Stimulated activated CD8-positive, alpha-beta memory T cell treated with anti-CD3 and anti-CD28 coated beads, Interleukin-15, amount 100 ng/mL, for 4 hours (primary cell): ENCODE data around the gene CACTIN.
"Not testable (repeated sequence)": the region's sequence is repeated elsewhere in the genome, so short reads cannot be mapped to it uniquely, and the experiment has no call there.

Source experiments
- DNase-seq, 2 donors: peaks; one replicate each; pipeline ENCODE4 v3.0.0-alpha.2; 2020; ENCODE audit warnings: low read depth in 2 of 2

Gene CACTIN

GRCh38 chr19:3626473-3627350 lies at the start of gene CACTIN:
Gene CACTIN (minus strand): TSS chr19:3626790. CDS start chr19:3626762, 28 bp downstream.
- peak; percentile 97 for DNase-seq

DNA sequence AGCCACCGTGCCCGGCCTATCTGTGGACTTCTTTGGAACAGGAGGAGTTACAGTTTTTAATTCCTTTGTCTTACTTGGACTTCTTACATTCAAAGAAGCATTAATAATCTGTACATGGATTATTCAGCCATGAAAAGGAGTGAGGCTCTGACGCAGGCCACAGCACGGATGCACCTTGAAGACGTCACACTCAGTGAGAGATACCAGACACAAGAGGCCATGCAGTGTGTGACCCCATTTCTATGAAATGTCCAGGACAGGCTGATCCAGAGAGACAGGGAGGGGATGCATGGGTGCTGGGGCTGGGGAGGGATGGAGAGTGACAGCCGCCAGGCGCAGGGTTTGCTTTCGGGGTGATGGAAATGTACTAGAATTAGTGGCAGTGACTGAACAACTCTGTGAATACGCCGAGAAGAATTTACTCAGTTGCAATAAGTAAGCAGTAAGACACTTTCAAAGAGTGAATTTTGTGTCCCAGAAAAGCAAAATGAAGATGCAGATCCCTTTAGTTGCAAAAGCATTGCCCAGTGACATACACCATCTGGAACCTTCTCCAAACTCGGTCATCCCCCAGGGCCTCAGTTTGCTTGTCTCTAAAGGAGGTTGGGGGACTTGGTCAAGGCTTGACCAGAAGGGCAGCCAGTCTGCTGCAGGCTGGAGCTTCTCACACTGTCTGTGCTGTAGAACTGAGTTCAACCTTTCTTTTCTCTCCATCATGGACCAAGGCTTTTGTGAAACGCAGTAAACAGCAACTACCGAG lies 48.4 kb upstream of the CACTIN start:
- DNase-seq = no peak

DNA sequence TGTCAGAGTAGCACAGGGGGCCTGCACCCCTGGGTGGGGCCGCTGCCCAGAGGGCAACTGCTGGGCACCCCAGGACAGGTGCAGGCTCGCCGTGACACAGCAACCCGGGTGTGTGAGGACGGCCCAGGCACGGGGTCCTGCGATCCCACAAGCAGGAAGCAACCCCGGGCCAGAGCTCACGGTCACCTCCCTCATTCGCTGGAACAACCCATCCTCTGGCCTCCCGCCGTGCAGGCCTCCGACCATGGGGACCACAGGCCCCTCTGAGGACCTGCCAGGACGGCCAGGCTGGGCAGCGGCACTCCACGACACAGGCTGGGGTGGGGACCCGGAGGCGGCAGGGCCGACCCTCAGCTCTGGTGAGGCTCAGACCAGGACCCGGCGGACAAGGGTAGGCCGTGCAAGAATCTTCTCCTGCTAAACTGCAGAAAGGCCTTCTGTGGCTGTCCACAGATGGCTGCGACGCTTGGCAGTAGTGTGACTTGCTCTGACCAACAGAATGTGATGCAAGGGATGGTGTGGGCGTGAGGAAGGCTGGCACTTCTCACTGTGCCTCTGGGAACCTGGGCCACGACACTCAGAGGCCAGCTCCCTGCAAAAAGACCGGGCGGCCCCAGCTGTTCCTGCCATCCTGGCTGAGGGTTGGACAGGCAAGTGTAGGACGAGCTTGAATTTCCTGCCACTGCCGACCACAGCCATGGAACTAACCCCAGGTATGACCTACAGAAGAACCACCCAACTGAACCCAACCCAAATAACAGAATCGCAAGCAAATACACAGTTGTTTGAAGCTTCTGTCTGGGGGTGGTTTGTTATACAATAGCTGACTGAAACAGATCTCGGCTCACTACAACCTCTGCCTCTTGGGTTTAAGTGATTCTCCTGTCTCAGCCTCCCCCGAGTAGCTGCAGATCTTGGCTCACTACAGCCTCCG lies 47.2 kb upstream of the CACTIN start:
- DNase-seq = no peak

DNA sequence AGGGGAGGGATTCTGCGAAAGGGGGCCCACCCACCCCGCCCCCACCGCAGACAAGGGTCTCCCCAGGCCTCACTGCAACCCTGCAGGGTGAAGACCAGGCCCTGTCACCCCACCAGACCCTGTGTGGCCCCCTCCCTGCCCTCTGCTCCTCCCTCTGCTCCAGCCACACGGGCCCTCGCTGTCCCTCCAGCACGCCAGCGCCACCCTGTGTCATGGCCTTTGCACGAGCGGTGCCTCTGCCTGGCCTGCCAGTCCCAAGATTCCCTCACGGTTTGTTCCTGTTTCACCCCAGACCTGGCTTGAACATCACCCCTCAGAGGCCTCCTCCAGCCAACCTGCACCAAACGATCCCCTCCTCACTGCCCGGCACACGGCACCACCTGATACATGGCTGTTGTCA lies 46.4 kb upstream of the CACTIN start:
- no peak for DNase-seq

DNA sequence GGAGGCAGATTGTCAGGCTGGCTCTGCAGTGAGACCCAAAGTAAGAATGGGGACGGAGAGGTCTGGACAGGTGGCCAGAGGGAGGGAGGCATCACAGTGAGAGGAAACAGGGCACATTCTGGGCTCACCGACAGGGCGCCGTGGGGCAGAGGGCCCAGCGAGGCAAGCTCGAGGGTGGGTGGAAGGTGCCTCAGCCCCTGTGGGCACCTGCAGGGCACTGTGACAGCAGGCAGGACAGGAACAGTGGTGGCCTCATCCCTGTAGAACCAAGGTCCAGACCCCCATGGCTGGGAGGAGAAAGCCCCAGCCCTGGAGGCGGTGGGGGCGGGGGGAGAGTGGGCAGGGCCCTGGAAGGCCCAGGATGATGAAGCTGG lies 46.0 kb upstream of the CACTIN start:
- no peak for DNase-seq

DNA sequence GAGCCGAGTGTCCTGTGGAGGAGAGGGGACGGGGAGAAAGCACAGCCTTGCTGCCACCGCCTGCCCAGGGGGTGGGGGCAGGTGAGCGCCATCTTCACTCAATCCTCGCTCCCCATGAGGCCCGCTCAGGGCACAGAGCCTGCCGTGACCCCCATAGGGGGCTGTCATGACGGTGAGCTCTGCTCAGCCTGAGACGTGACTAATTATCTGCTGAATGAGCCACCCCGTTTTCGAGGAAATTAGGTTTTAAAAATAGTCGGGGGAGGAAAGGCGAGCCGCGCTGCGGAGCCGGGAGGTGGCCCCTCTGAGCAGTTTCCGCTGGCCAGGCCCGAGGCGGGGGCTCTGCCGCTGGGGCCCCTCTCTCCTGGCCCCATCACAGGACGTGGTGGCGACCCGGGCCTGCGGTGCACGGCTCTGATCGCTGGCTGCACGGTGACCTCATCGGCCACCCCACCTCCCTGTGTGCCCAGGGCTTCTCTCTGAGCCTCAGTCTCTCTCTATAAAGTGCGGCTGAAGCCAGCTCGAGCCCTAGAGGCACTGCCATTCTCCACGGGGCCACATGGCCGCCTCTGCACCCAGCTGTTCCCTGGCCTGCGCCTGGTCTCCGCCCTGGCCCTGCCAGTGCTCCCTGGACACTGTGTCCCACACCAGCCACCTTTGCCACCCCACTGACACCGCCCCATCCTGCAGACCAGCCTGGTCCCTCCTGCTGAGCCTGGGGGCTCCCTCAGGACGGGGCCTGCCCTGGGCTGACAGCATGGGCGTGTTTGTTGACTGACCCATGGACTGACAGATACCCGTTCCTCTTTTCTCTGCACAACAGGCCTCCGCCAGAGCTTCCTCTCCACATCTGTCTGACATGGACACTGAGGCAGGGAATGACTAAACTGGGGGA lies 45.3 kb upstream of the CACTIN start:
- peak in 1 of 2 donors; percentile 23 for DNase-seq

- DNase-seq = peak in 1 of 2 donors; percentile 35
These were observed 44.4 kb upstream of the CACTIN start for GRCh38 chr19:3670796-3671679.

DNA sequence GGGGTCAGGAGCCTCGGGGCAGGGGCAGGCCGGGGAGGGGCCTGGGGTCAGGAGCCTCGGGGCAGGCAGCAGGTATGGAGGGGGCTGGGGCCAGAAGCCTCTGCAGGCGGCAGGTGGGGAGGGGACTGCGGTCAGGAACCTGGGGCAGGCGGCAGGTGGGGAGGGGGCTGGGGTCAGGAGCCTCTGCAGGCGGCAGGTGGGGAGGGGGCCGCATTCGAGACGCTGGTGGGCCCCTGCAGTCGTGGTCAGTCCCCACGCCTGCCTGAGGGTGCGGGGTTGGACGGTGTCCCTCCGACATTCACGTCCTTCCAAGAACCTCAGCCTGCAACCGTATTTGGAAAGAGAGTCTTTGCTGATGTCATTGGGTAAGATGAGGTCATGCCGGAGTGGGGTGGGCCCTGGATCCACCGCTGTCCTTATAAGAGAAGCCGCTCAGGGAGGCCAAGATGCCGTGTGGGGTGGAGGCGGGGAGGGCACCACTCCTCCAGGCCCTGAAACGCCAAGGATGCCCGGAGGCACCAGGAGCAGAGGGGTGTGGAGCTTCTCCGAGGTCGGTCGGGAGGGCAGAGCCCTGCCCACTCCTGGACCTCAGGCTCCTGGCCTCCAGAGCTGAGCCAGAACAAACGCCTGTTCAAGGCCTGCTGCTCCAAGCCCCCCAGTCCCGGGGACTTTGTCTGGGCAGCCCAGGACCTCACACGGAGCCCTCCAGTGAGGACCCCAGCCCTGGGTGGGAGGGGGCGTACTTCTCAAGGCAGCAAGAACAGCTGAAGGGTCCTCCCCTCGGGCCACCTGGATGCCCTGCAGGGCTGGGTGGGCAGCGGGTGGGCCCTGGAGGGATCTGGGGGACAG lies 43.6 kb upstream of the CACTIN start:
- DNase-seq = no peak

DNA sequence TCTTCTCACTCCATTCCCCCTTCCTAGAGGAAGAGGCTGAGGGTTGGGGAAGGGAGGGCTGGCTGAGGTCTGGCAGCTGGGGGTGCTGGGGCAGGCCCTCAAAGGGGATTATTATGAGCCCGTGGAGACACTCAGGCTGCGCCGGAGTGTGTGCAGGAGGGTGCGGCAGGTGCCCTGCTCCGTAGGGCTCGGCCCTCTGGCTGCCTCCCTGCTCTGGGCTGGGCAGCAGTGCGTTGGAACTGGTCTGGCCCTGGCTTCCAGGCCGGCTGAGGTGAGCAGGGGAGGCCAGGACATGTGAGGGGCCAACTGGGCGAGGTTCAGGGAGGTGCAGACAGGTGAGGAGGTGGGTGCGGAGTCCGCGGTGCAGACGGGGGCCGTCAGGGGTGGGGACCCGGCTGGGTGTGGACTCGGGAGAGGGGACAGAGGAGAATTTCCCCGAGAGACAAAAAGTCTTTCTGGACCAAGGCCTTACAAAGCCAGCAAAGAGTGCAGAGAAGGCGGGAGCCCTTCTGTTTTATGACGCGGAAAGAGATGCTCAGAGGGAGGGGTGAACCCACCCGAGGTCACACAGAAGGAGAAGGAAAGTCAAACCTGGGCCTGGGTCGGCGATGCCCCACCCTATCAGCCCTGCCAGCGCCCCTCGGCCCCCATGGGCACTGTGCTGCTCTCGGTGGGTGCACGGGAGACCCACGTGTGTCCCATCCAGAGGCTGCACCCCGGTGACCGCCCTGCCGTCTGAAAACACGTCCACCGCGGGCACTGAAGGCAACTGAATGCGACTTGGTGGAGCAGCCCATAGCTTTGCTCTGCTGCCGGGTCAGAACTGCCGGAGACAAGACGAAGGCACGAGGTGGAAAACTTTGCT lies 42.7 kb upstream of the CACTIN start:
- DNase-seq = no peak

DNA sequence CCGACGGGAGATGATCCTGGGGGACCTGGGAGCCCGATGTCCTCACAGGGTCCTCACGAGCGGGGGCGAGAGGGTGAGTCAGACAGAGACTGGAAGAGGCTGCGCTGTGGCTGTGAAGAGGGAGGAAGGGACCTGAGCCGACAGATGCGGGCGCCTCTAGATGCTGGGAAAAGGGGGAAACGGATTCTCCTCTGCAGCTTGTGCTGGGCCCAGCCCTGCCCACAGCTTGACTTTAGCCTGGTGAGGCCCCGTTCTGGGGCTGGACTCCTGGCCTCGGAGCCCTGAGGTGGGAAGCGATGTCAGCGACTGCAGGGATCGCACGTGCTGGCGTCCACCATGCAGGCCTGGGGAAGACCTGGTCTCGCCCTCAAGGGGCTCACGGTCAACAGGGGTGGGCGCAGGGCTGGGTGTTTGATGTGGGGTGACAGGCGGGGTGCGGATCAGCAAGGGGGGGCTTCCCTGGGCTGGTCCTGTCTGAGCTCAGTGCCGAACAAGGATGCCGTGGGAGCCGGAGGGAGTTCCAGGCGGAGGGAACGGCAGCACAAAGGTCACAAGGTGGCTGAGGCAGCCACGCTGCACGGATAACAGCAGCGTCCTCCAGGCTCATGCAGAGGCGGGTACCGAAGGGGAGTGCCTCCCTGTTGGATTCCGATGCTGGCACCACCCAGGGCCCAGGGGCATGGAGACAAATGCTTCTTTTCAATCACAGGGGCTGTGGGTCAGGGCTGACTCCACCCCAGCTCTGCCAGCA lies 41.9 kb upstream of the CACTIN start:
- no peak for DNase-seq

DNA sequence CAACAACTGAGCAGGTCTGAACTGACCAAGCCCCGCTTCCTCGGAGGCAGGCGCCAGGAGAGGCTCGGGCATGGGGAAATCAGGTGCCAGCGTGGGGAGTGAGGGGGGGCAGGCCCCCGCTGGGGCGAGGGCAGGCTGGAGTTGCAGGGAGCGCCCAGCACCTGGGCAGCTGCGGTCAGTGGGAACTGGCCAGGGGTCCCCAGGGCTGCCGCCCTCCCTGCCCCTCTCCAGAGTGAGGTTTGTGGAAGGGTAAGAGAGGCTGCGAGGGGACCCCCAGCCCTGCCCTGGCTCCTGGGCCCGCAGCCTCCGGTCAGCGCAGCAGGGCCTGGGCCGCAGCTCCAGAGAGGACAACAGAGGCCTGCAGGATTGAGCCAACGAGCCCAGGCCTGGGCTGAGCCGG lies 41.2 kb upstream of the CACTIN start:
- no peak for DNase-seq

DNA sequence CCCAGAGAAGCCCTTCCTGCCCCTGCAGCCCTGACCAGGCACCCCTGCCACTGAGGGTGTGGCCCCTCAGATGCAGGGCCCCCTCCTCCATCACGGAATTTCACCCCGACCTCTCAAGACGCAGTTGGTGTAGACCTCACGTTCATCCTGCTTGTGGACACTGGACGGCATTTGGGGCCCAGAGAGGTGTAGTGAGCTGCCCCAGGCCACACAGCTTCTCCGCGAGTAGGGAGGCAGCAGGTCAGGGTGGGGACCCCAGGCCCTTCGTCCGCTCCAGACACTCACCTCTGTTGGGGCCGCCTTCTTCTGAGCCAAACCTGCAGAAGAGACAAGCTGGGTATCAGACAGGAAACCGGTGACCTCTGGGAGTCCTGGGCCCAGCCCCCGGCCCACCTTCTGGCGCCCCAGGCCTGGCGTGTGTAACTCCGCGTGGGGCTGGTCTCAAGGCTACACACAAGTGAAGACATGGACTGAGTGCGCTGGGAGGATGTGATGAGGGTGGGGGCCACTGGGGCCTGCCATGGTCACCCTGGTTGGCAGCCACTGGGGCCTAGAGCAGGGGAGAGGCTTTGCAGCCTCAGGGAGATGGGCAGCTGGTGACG lies 40.5 kb upstream of the CACTIN start:
- no peak for DNase-seq

GRCh38 chr19:3666545-3666856 lies 39.9 kb upstream of the CACTIN start:
- DNase-seq = not testable (repeated sequence)

GRCh38 chr19:3665681-3666544 lies 39.3 kb upstream of the CACTIN start:
- peak; percentile 43 to 45 for DNase-seq

DNA sequence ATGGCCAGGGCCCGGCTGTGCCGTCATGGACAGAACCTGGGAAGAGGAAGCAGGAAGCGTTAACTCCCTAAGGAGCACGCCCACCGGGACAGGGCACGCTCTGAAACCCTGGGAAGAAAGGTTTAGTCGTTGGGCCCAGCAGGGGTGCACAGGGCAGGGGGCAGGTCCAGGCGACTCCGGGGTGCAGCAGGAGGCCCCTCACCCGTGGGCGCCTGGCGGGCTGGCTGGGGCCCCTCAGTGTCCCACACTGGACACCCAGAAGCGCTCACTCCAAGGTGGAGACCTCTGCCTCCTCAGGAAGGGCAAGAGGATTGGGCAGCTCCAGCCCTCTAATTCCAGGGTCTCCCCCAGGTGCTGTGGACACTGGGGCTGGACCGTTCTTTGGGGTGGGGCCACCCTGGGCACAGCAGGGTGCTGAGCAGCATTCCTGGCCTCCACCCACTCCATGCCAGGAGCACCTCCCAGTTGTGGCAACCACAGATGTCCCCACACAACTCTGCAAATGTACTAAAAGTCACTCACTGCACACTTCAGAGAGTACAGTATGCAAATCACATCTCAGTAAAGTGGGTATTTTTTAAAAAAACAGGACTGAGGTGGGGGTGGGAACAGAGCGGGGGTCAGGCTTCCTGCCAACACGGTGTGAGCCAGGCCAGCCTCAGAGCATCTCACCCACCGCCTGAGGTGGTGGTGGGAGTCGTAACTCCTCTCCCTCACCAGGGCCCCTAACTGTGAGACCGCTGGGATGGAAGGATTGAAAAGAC lies 38.5 kb upstream of the CACTIN start:
- no peak for DNase-seq
